ENCODE results near the gene CABP5. TPM values are rescaled to one million over a fixed set of nuclear protein-coding genes. Genes with fewer than 3 reads are reported as not detected.

CABP5 gene
- total RNA-seq, 1 experiment from 2014 or later, result not detected

Other genes starting within 250 kb of the CABP5 start
- gene TPRX1, start 239.5 kb downstream of the CABP5 start, total RNA-seq (2014; rRNA removed), result not detected in 2 replicates
- not detected in 2 replicates for gene CRX, start 222.1 kb downstream of the CABP5 start, total RNA-seq (2014; rRNA removed)
- gene TPRX2, start 184.8 kb downstream of the CABP5 start, total RNA-seq (2014; rRNA removed), result not detected in 2 replicates
- gene SULT2A1, start 157.8 kb downstream of the CABP5 start, total RNA-seq (2014; rRNA removed), result not detected in 2 replicates
- not detected in 2 replicates for gene BSPH1, start 51.9 kb downstream of the CABP5 start, total RNA-seq (2014; rRNA removed)
- gene ELSPBP1, start 49.4 kb downstream of the CABP5 start, total RNA-seq (2014; rRNA removed), result not detected in 2 replicates
- gene PLA2G4C, start 66.7 kb upstream of the CABP5 start, total RNA-seq (2014; rRNA removed), result 0.63 and 2.6 TPM in 2 replicates
- 67.5 and 85.1 TPM in 2 replicates for gene LIG1, start 126.3 kb upstream of the CABP5 start, total RNA-seq (2014; rRNA removed)
- gene ZSWIM9, start 126.6 kb upstream of the CABP5 start, total RNA-seq (2014; rRNA removed), result 1.8 and 2.6 TPM in 2 replicates
- 6.8 and 8.7 TPM in 2 replicates for gene CARD8, start 211.8 kb upstream of the CABP5 start, total RNA-seq (2014; rRNA removed)
- 0.29 and 0.40 TPM in 2 replicates for gene ZNF114, start 226.0 kb upstream of the CABP5 start, total RNA-seq (2014; rRNA removed)